ENCODE data around the gene SPTLC3. TPM values are rescaled to one million over a fixed set of nuclear protein-coding genes. Genes with fewer than 3 reads are reported as not detected.

SPTLC3 gene
- total RNA-seq, 1 donor from 2014 or later, result 10.6 TPM

DNA sequence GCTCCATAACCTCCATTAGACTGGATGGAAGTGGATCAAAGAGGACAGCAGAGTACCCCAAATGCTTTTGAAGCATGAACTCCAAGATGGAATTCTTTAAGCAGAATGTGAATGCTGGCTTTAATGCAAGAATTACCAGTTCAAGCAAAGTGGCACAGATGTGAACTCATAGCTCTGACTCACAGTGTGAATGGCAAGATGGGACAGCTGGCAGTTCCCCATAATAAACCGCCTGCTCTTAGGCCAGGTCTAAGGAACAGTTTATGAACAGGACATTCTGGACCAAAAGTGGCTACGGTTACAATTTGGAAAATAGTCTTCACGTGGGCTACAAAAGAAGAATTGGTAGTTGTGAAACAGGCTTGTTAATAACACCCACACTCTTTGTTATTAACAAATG, 76.5 kb downstream of the SPTLC3 start:
- H3K27ac Mint-ChIP-seq, result no peak overlapping the region
- no peak overlapping the region for H3K4me3 Mint-ChIP-seq
- H3K27me3 Mint-ChIP-seq, result no peaks in the 10 kb centered on the region
- H3K4me1 Mint-ChIP-seq (ENCODE audit: unreplicated experiment), result no peaks in the 10 kb centered on the region
- TF ChIP-seq, protein P1, sequence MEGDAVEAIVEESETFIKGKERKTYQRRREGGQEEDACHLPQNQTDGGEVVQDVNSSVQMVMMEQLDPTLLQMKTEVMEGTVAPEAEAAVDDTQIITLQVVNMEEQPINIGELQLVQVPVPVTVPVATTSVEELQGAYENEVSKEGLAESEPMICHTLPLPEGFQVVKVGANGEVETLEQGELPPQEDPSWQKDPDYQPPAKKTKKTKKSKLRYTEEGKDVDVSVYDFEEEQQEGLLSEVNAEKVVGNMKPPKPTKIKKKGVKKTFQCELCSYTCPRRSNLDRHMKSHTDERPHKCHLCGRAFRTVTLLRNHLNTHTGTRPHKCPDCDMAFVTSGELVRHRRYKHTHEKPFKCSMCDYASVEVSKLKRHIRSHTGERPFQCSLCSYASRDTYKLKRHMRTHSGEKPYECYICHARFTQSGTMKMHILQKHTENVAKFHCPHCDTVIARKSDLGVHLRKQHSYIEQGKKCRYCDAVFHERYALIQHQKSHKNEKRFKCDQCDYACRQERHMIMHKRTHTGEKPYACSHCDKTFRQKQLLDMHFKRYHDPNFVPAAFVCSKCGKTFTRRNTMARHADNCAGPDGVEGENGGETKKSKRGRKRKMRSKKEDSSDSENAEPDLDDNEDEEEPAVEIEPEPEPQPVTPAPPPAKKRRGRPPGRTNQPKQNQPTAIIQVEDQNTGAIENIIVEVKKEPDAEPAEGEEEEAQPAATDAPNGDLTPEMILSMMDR (conservative IDR thresholded peaks at IDR 0.05), result no peak
- DNase-seq (ENCODE audit: extremely low spot score, unreplicated experiment), result no peak
- peaks cover 5% of the 10 kb centered on the region for H3K9me3 Mint-ChIP-seq
- H3K36me3 Mint-ChIP-seq, result no peaks in the 10 kb centered on the region

DNA sequence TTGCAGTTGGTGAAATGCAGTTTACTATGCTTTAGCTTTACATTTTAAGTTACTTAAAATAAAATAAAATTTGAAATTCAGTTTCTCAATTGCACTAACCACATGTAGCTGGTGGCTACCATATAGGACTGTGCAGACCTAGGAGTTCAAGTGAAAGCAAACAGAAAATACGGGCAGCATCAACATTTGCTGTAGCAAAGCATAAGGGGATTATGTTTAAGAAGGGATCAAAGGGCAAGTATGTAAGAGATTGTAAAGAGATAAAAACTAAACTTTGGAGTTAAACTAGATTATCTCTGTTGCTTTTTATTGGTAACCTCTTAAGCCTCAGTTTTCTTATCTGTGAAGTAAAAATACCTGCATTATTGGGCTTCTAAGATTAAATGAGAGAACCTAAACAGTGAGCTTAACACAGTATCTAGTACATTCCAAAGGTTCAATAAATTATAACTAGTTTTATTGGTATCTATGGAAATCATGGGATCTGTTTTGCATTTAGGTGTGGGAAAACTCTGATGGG, 81.2 kb downstream of the SPTLC3 start:
- Mint-ChIP-seq H3K4me3 (no peak overlapping the region), H3K4me1 (ENCODE audit: unreplicated experiment) (no peaks in the 10 kb centered on the region), H3K36me3 (peaks cover 1% of the 10 kb centered on the region), H3K27ac (no peak overlapping the region), H3K27me3 (no peaks in the 10 kb centered on the region), H3K9me3 (no peaks in the 10 kb centered on the region)
- DNase-seq (ENCODE audit: extremely low spot score, unreplicated experiment), result no peak
- TF ChIP-seq, protein P1 (conservative IDR thresholded peaks at IDR 0.05), result no peak

DNA sequence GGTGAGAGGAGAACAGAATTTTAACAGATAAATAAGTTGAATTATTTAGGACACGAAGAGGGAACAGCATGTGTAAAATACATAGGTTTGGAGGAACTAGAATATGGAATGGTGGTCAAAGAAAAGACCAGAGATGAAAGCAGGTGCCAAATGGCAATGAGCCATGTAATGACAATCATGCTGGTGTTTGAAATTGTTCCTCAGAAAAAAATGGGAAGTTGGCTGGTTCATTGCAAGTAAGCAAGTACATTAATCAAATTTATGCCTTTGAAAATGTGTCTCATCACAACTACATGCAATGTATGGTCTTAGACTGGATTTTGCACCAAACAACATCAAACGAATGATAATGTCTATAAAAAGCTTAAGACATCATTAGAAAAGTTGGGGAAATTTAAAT, 83.3 kb downstream of the SPTLC3 start:
- Mint-ChIP-seq H3K9me3 (no peaks in the 10 kb centered on the region), H3K27me3 (no peaks in the 10 kb centered on the region), H3K4me3 (no peak overlapping the region), H3K27ac (no peak overlapping the region), H3K36me3 (peaks cover 4% of the 10 kb centered on the region), H3K4me1 (ENCODE audit: unreplicated experiment) (no peaks in the 10 kb centered on the region)
- TF ChIP-seq, protein P1 (conservative IDR thresholded peaks at IDR 0.05), result no peak
- no peak for DNase-seq (ENCODE audit: extremely low spot score, unreplicated experiment)

DNA sequence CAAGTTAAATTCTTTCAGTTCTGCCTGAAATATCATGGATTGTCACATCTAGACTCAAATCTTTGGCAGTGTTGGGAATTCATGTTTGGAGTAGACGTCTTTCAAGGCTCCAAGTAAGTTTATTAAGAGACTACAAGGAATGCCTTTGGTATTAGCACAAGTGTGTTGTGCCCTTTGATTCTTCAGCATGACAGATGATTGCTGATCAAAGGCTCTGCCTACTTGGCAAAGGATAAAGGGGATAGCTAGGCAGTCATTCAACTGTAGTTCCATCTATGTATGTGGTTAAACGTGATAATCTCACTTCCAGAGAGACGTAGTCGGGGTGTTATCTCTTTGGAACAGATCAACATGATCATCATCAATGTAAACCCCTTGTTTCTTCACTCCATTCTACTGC, 86.2 kb downstream of the SPTLC3 start:
- DNase-seq (ENCODE audit: extremely low spot score, unreplicated experiment), result no peak
- Mint-ChIP-seq H3K9me3 (no peaks in the 10 kb centered on the region), H3K27ac (no peak overlapping the region), H3K4me3 (no peak overlapping the region), H3K36me3 (peaks cover 4% of the 10 kb centered on the region), H3K4me1 (ENCODE audit: unreplicated experiment) (peaks cover 6% of the 10 kb centered on the region), H3K27me3 (no peaks in the 10 kb centered on the region)
- TF ChIP-seq, protein P1 (conservative IDR thresholded peaks at IDR 0.05), result no peak

DNA sequence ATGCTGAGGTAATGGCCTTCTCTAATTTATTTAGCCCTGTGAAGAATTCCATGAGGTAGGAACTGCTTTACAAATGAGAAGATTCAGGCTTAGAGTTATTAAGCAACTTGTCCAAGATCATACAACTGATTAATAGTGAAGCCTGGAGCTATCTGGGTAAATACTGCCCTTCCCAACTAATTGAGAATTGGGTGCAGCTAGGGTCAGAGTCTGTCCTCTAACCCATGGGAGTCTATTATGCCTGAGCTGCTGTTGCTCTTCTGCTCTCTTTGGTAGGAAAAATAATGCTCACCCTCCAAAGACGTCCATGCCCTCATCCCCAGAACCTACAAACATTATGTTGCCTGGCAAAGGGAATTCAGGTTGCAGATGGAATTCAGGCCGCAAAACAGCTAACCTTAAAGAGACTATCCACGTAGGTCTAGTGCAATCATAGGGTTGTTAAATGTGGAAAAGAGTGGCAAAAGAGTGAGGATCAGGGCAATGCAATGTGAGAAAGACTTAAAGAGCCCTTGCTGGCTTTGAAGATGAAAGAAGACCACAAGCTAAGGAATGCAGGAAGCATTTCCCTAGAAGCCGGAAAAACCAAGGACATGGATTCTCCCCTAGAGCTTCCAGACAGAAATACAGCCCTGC, 90.1 kb downstream of the SPTLC3 start:
- Mint-ChIP-seq H3K4me1 (ENCODE audit: unreplicated experiment) (peaks cover 12% of the 10 kb centered on the region), H3K36me3 (peaks cover 10% of the 10 kb centered on the region), H3K27me3 (no peaks in the 10 kb centered on the region), H3K4me3 (no peak overlapping the region), H3K27ac (peak overlapping the region; percentile 11), H3K9me3 (no peaks in the 10 kb centered on the region)
- TF ChIP-seq, protein P1 (conservative IDR thresholded peaks at IDR 0.05), result no peak
- no peak for DNase-seq (ENCODE audit: extremely low spot score, unreplicated experiment)
